Adrenal gland (tissue), 12 donors: ENCODE measurements around the gene CNOT11. TPM values are rescaled to one million over a fixed set of nuclear protein-coding genes. Genes with fewer than 3 reads are reported as not detected.
A peak's percentile ranks its signal among the peaks of the same experiment; 100 is the strongest.
"Not testable (repeated sequence)": the region's sequence is repeated elsewhere in the genome, so short reads cannot be mapped to it uniquely, and the experiment has no call there.

ENCODE experiments used
- DNase-seq, 7 donors: peaks; one replicate each; pipeline ENCODE4 v3.0.0-alpha.2; 2019 to 2020
- H3K27ac ChIP-seq, 5 donors: fragments of 200-600 bp; sonication (generic) in 4 of 5; 1 replicate in 3 of 5; 2 replicates in 2 of 5; pipeline versions ENCODE4 v1.5.1 to v1.8.0; 2016 to 2020; ENCODE audit warnings: mild to moderate bottlenecking in 1 of 5
- H3K27me3 ChIP-seq: fragments of 200-600 bp; 2 replicates; pipeline ENCODE4 v1.8.0; 2021
- H3K36me3 ChIP-seq, 2 donors: fragments of 200-600 bp; replicated peaks in 1 of 2; 1 replicate in 1 of 2; 2 replicates in 1 of 2; pipeline versions ENCODE4 v1.5.1 to v1.8.0; 2018 to 2022
- H3K4me1 ChIP-seq, 2 donors: fragments of 200-600 bp; replicated peaks in 1 of 2; 1 replicate in 1 of 2; 2 replicates in 1 of 2; pipeline versions ENCODE4 v1.5.1 to v1.8.0; 2018 to 2021
- H3K4me3 ChIP-seq, 4 donors: fragments of 200-600 bp; sonication (generic) in 3 of 4; one replicate each; pipeline ENCODE4 v1.5.1; 2016 to 2018
- H3K9me3 ChIP-seq, 3 donors: fragments of 200-600 bp; sonication (generic) in 1 of 3; replicated peaks in 1 of 3; 1 replicate in 2 of 3; 2 replicates in 1 of 3; pipeline versions ENCODE4 v1.5.1 to v1.8.0; 2016 to 2021
- POLR2A ChIP-seq, 2 donors: fragments of 450-650 bp; IDR thresholded peaks; one replicate each; pipeline ENCODE4 v1.6.1; 2017; ENCODE audit warnings: antibody characterized with exemption in 2 of 2, mild to moderate bottlenecking in 2 of 2, moderate library complexity in 1 of 2
- WGBS, 4 donors: extraction: QIAGEN DNeasy Blood & Tissue Kit in 2 of 4; methylation state at CpG; one replicate each; pipeline versions ENCODE4 v1.1.5 to v1.1.7; 2013 to 2017; 5-methylcytosine and 5-hydroxymethylcytosine counted together
- intact Hi-C, 2 donors: fragments of 100-400 bp; cut with DNase I; formaldehyde crosslinking; loops; one replicate each; pipeline versions ENCODE4 v1.14.1 to v1.15.0; 2022 to 2023
- microRNA-seq, 3 donors: library from miRNA; unstranded; fragments of <30 nt; microRNA quantifications; one replicate each; pipeline ENCODE4, GENCODE V29; 2017 to 2020
- polyA plus RNA-seq, 3 donors: library from polyadenylated mRNA; stranded (reverse); fragments of 200-250 nt in 2 of 3; fragments of 350-450 nt in 1 of 3; fragmentation: Illumina TruSeq in 1 of 3; extraction: RNeasy Lipid Tissue Mini Kit (QIAGEN cat#74804) in 1 of 3; gene quantifications; one replicate each; pipeline ENCODE4 v1.2.3, GENCODE V29; 2013 to 2014
- small RNA-seq, 2 donors: library from RNA; depleted of rRNA; stranded (forward); fragments of <200 nt; gene quantifications; one replicate each; pipeline ENCODE3, GENCODE V24; 2016
- total RNA-seq, 9 donors: library from RNA; depleted of rRNA in 4 of 9; stranded (reverse); fragments of >200 nt in 4 of 9; fragments of 120-200 nt in 1 of 9; fragmentation: NEBNext Ultra II Directional in 1 of 9; extraction: Animal tissue kit (Norgen Biotek cat#: 25700) in 1 of 9; gene quantifications; one replicate each; pipeline versions ENCODE4 v1.1.0 to v1.2.4, GENCODE V29; 2013 to 2023
- TF ChIP-seq, protein P1 (sequence below), 6 experiments: fragments of 450-650 bp in 4 of 6; fragments of 200-600 bp in 2 of 6; sonication (generic) in 1 of 6; IDR thresholded peaks; 1 replicate in 5 of 6; 2 replicates in 1 of 6; pipeline versions ENCODE4 v1.5.1 to v1.8.0; 2016 to 2021; ENCODE audit warnings: antibody characterized with exemption in 6 of 6, mild to moderate bottlenecking in 2 of 6, moderate library complexity in 1 of 6
- donor health status: healthy with polysubstance abuse.
- donor health status: Bipolar disorder and iron deficiency.
- donor health status: DM: yes; HTN: yes; CAD: no.
- donor health status: DM: no; HTN: no; CAD: no.
- donor health status: DM: no; HTN: no; CAD: no.
- donor health status: DM: yes; HTN: yes; CAD: no.

The CNOT11 gene
- total and polyA plus RNA-seq, 12 donors = 9.5 to 67.3 (median 32.6) TPM

DNA sequence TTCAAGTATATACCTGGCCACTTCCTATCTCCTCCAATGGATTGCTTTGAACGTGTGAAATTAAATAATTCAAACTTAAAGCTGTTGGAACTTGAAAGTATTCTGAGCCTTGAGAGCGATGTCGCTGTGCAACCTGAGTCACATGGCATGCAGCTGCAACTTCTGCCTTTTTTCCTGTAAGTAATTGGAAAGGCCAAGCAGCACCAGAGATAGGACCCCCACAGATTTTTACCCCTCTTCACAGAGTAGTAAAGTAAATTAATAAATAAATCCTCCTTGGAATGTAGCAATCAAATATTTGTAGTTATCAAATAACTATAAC lies 59.0 kb downstream of the CNOT11 start:
- TF ChIP-seq, protein P1, sequence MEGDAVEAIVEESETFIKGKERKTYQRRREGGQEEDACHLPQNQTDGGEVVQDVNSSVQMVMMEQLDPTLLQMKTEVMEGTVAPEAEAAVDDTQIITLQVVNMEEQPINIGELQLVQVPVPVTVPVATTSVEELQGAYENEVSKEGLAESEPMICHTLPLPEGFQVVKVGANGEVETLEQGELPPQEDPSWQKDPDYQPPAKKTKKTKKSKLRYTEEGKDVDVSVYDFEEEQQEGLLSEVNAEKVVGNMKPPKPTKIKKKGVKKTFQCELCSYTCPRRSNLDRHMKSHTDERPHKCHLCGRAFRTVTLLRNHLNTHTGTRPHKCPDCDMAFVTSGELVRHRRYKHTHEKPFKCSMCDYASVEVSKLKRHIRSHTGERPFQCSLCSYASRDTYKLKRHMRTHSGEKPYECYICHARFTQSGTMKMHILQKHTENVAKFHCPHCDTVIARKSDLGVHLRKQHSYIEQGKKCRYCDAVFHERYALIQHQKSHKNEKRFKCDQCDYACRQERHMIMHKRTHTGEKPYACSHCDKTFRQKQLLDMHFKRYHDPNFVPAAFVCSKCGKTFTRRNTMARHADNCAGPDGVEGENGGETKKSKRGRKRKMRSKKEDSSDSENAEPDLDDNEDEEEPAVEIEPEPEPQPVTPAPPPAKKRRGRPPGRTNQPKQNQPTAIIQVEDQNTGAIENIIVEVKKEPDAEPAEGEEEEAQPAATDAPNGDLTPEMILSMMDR (IDR thresholded peaks at IDR 0.05) = no peak
- no peak for TF ChIP-seq POLR2A (IDR thresholded peaks at IDR 0.05)
- intact Hi-C loops = no loop called here
- peak in 1 of 7 donors; percentile 26 for DNase-seq
- peak overlapping the region in 1 of 5 donors; percentile 76 for H3K27ac ChIP-seq
- no peaks in the 10 kb centered on the region for H3K9me3 ChIP-seq
- peaks cover 9 to 11% of the 10 kb centered on the region in 2 donors for H3K4me1 ChIP-seq
- H3K4me3 ChIP-seq = no peak overlapping the region
- 54 to 62% (median 57%) methylated on average over 3 of the region's 3 CpGs for WGBS, 4 donors
- H3K36me3 ChIP-seq = no peaks in the 10 kb centered on the region
- no peaks in the 10 kb centered on the region for H3K27me3 ChIP-seq

DNA sequence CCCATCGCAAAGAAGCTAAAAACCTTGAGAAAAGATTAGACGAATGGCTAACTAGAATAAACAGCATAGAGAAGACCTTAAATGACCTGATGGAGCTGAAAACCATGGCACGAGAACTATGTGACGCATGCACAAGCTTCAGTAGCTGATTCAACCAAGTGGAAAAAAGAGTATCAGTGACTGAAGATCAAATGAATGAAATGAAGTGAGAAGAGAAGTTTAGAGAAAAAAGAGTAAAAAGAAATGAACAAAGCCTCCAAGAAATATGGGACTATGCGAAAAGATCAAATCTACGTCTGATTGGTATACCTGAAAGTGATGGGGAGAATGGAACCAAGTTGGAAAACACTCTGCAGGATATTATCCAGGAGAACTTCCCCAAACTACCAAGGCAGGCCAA lies 63.9 kb downstream of the CNOT11 start:
- H3K9me3 ChIP-seq, DNase-seq, H3K36me3 ChIP-seq, H3K4me1 ChIP-seq, intact Hi-C loops, H3K27ac ChIP-seq, H3K27me3 ChIP-seq, H3K4me3 ChIP-seq: not testable (repeated sequence)
- 85 to 91% (median 87%) methylated on average over 6 of the region's 6 CpGs for WGBS, 4 donors

Small RNA genes lying within 50 kb of the gene (microRNA-seq; reads per million reads assigned to microRNA genes)
- 1.1 to 3.6 (median 2.0) reads per million in 3 donors for gene MIR5696

Small RNA genes lying within 50 kb of the gene (small RNA-seq; reads per million reads assigned to genes)
- gene MIR5696 (0.08 to 0.12 reads per million in 2 donors), gene SNORD89 (131 to 223 reads per million in 2 donors)

Other genes with a start within 250 kb of the CNOT11 start
- gene TBC1D8, start 101.5 kb upstream of the CNOT11 start, total RNA-seq = 10 to 100 TPM in 5 of 9 donors, 1 to 10 TPM in 4; 7.6 to 17.2 (median 10.5) TPM
- 10 to 100 TPM in 2 of 3 donors, 1 to 10 TPM in 1; 7.8 to 13.6 (median 12.2) TPM for gene TBC1D8, start 101.5 kb upstream of the CNOT11 start, polyA plus RNA-seq
- gene RNF149, start 55.8 kb downstream of the CNOT11 start, total RNA-seq = 10 to 100 TPM; 38.4 to 98.4 (median 55.5) TPM
- gene RNF149, start 55.8 kb downstream of the CNOT11 start, polyA plus RNA-seq = 10 to 100 TPM; 31.5 to 48.5 (median 39.5) TPM
- under 1 TPM in 3 of 9 donors, not detected in 6; 0.25 to 0.55 (median 0.28) TPM for gene CREG2, start 134.6 kb downstream of the CNOT11 start, total RNA-seq
- gene CREG2, start 134.6 kb downstream of the CNOT11 start, polyA plus RNA-seq = under 1 TPM in 1 of 3 donors, not detected in 2; 0.02 TPM
- 10 to 100 TPM in 1 of 9 donors, under 1 TPM in 4, not detected in 4; 0.14 to 21.8 (median 0.76) TPM for gene RFX8, start 222.2 kb downstream of the CNOT11 start, total RNA-seq
- 1 to 10 TPM in 1 of 3 donors, under 1 TPM in 2; 0.31 to 1.1 (median 0.71) TPM for gene RFX8, start 222.2 kb downstream of the CNOT11 start, polyA plus RNA-seq